ENCODE data around the gene PTGDR. TPM values are rescaled to one million over a fixed set of nuclear protein-coding genes. Genes with fewer than 3 reads are reported as not detected.

PTGDR gene
- total RNA-seq, 4 donors from 2014 or later = 0.74 to 2.1 (median 1.6) TPM

GRCh38 chr14:52296378-52296777 is 28.9 kb downstream of the PTGDR start:
- DNase-seq (ENCODE audit: low spot score) (no peak), ATAC-seq (ENCODE audit: low FRiP score) (no peak)
- no peak for TF ChIP-seq CTCF (IDR thresholded peaks at IDR 0.05)

GRCh38 chr14:52298795-52299194 is 31.3 kb downstream of the PTGDR start:
- TF ChIP-seq CTCF (IDR thresholded peaks at IDR 0.05) = no peak
- DNase-seq (ENCODE audit: low spot score) (no peak), ATAC-seq (ENCODE audit: low FRiP score) (no peak)

GRCh38 chr14:52299692-52300278 is 32.3 kb downstream of the PTGDR start:
- ATAC-seq (ENCODE audit: low FRiP score) (no peak), DNase-seq (ENCODE audit: low spot score) (no peak)
- TF ChIP-seq CTCF (IDR thresholded peaks at IDR 0.05) = no peak

GRCh38 chr14:52303236-52303635 is 35.7 kb downstream of the PTGDR start:
- no peak for ATAC-seq (ENCODE audit: low FRiP score)
- TF ChIP-seq CTCF (IDR thresholded peaks at IDR 0.05) = no peak
- no peak for DNase-seq (ENCODE audit: low spot score)

- ATAC-seq (ENCODE audit: low FRiP score) = no peak
- no peak for DNase-seq (ENCODE audit: low spot score)
- no peak for TF ChIP-seq CTCF (IDR thresholded peaks at IDR 0.05)
These were observed 36.9 kb downstream of the PTGDR start for GRCh38 chr14:52304248-52304904.

GRCh38 chr14:52305014-52305413 is 37.5 kb downstream of the PTGDR start:
- TF ChIP-seq CTCF (IDR thresholded peaks at IDR 0.05) = no peak
- ATAC-seq (ENCODE audit: low FRiP score) (no peak), DNase-seq (ENCODE audit: low spot score) (no peak)

- TF ChIP-seq CTCF (IDR thresholded peaks at IDR 0.05) = no peak
- DNase-seq (ENCODE audit: low spot score) = no peak
- no peak for ATAC-seq (ENCODE audit: low FRiP score)
These were observed 39.9 kb downstream of the PTGDR start for GRCh38 chr14:52307376-52307775.

All from omental fat pad (tissue), 4 donors.